ENCODE data around the gene EMX1.

DNA sequence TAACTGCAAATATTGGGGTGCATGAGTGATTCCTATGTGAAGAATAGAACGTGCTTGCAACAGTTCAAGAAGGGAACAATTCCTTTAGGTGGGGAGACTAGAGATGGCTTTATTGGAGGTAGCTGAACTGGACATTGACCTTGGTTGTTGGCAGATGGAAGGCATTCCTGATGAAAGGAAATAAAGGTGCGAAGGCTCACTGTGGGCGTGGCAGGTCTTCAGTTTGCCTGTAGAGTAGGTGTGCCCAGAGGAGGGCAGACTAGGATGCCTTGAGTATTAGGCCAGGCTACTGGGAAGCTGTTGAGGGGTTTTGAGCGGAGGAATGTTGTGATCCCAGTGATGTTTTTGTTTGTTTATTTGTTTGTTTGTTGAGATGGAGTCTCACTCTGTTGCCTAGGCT, 27.3 kb upstream of the EMX1 start:
- TF ChIP-seq EZH2 (IDR thresholded peaks at IDR 0.05; ENCODE audit: insufficient read depth, poor library complexity, severe bottlenecking) (no peak), EZH2phosphoT487 (IDR thresholded peaks at IDR 0.05; ENCODE audit: insufficient read depth, low read depth) (no peak)
